SJSA1 (cell line): Measurements from ENCODE around the gene HEXD. TPM values are rescaled to one million over a fixed set of nuclear protein-coding genes. Genes with fewer than 3 reads are reported as not detected.
A peak's percentile ranks its signal among the peaks of the same experiment; 100 is the strongest.

Source experiments
- DNase-seq, 2 experiments: peaks; one replicate each; pipeline ENCODE4 v3.0.0-alpha.2; 2015 to 2020; ENCODE audit warnings: low spot score in 2 of 2, low read depth in 1 of 2
- H3K27ac ChIP-seq: fragments of 250-450 bp; sonication (Bioruptor Pico); 2 replicates; pipeline ENCODE4 v1.5.1; 2020; ENCODE audit warnings: mild to moderate bottlenecking, moderate library complexity
- H3K27me3 ChIP-seq: fragments of 250-450 bp; sonication (Bioruptor Pico); replicated peaks from 2 replicates; pipeline ENCODE4 v1.5.1; 2020; ENCODE audit warnings: mild to moderate bottlenecking, moderate library complexity
- H3K36me3 ChIP-seq: fragments of 250-450 bp; sonication (Bioruptor Pico); 2 replicates; pipeline ENCODE4 v1.5.1; 2020; ENCODE audit warnings: mild to moderate bottlenecking
- H3K4me1 ChIP-seq: fragments of 250-450 bp; sonication (Bioruptor Pico); replicated peaks from 2 replicates; pipeline ENCODE4 v1.6.1; 2021; ENCODE audit warnings: mild to moderate bottlenecking
- H3K4me3 ChIP-seq: fragments of 250-450 bp; sonication (Bioruptor Pico); 2 replicates; pipeline ENCODE4 v1.5.1; 2020; ENCODE audit warnings: mild to moderate bottlenecking
- H3K9me3 ChIP-seq: fragments of 250-450 bp; sonication (Bioruptor Pico); replicated peaks from 2 replicates; pipeline ENCODE4 v1.5.1; 2020; ENCODE audit warnings: mild to moderate bottlenecking
- total RNA-seq: library from RNA; depleted of rRNA; stranded (reverse); fragments of >200 nt; shearing (Covaris generic); gene quantifications from 2 replicates; pipeline ENCODE4 v1.2.3, GENCODE V29; 2014

Gene HEXD
- total RNA-seq, 1 experiment from 2014 or later = 21.7 TPM

DNA sequence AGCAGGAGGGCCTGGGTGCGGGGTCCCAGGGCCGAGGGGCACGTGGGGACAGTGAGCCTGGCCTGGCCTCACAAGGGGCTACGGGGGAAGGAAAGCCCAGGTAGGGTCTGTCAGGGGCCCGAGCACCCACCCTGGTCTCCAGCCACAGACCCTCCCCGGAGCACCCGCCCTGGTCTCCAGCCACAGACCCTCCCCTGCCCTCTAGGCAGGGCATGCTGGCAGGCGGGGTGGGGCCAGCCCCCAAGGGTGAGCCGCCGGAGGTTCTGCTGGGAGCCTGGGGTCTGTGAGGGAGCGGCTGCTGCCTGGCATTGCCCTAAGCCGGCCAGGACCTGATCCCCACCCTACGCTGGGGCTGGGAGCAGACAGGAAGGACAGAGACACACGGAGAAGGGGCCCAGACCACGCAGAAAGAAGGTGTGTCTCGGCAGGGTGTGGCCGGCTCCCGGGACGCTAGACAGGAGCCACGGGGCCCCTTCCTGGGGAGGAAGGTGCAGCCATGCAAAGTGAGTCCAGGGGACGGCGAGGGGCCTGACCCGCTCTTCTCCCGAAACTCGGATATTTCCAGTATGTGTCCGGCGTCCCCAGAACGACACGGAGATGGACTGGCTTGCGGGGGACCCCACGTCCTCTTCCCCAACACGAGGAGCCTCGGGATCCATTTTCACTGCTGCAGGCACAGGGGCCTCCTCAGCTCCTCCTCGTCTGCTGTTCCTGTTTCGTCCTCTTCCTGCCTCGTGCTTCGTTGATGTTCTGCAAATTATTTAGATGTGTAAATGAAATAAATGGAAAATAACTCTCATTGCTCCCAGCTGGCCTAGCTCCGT is 31.1 kb upstream of the HEXD start:
- Histone ChIP-seq H3K9me3 (no peaks in the 10 kb centered on the region), H3K4me1 (peaks cover 41% of the 10 kb centered on the region), H3K4me3 (no peak overlapping the region), H3K36me3 (peaks cover 15% of the 10 kb centered on the region), H3K27ac (peak overlapping the region; percentile 39), H3K27me3 (no peaks in the 10 kb centered on the region)
- no peak for DNase-seq

DNA sequence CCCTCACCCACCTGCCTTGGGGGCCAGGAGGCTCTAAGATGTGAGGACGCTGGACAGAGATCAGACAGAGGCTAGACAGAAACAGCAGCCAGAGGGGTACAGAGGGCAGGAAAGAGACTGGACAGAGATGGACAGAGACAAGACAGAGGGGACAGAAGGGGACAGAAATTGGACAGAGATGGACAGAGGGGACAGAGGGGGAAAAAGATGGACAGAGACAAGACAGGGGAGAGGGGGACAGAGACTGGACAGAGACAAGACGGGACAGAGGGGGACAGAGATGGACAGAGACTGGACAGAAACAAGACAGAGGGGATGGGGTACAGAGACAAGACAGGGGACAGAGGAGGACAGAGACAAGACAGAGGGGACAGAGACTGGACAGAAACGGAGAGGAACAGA is 30.4 kb upstream of the HEXD start:
- Histone ChIP-seq H3K4me3 (no peak overlapping the region), H3K27ac (no peak overlapping the region), H3K36me3 (peaks cover 21% of the 10 kb centered on the region), H3K27me3 (no peaks in the 10 kb centered on the region), H3K4me1 (peaks cover 41% of the 10 kb centered on the region), H3K9me3 (no peaks in the 10 kb centered on the region)
- no peak for DNase-seq

DNA sequence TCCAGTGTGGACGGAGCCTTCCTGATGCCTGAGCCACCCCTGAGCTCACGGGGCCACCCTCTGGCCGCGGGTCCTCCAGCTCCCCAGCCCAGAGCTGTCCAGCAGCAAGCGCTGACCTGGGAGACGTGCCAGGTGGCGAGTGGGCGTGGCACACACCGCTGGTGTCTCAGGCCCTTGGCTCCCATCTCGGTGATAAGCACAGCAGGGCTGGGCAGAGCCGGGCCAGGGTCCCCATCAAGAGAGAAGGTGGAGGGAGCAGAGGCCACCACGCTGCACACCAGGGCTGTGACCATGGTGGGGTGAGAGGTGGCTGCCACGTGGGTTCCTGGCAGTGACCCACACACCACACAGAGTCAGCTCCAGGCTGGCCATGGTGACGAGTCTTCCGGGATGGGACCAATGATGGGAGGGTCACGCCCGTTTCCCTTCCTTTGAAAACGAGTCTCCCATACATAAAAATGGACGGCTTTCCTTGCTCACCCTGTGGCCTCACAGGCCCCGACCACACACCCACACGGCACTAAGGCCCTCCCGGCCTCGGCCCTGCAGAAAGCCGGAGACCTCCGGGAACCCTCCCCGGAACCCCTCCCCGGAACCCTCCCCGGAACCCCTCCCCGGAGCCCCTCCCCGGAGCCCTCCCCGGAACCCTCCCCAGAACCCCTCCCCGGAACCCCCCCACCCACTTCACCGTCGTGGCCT is 29.8 kb upstream of the HEXD start:
- H3K4me3 ChIP-seq = no peak overlapping the region
- no peak overlapping the region for H3K27ac ChIP-seq
- H3K27me3 ChIP-seq = no peaks in the 10 kb centered on the region
- peak in 1 of 2 experiments; percentile 59 for DNase-seq
- peaks cover 41% of the 10 kb centered on the region for H3K4me1 ChIP-seq
- H3K9me3 ChIP-seq = no peaks in the 10 kb centered on the region
- peaks cover 28% of the 10 kb centered on the region for H3K36me3 ChIP-seq

DNA sequence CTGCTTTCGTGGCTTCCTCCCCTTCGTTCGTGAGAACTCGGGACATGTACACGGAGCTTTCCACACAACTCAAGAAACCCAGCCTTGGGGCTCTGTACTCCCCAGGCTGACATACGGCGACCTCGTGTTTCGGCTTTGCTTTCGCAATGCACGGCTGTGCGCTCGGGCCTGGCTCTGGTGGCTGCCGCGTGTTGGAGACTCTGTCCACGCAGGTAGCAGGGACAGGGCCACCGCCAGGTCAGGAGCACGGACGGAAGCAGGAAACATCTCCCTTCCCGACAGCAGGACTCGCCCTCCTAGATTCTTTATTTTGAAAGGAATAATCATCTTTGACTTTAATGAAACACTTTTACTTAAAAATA is 29.2 kb upstream of the HEXD start:
- Histone ChIP-seq H3K27ac (no peak overlapping the region), H3K9me3 (no peaks in the 10 kb centered on the region)

DNA sequence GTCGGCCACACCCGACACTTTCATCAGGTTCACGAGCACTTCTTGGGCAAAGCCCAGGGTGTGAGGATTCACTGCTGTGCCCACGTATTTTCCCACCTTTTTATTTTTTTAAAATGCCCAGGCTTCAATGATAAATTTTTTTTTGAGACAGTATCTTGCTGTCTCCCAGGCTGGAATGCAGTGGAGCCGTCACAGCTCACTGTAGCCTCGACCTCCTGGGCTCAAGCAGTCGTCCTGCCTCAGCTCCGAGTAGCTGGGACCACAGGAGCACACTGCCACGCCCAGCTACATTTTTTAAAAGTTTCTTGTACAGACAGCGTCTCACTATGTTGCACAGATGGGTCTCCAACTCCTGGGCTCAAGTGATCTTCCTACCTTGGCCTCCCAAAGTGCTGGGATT is 28.8 kb upstream of the HEXD start:
- Histone ChIP-seq H3K27ac (no peak overlapping the region), H3K27me3 (no peaks in the 10 kb centered on the region), H3K9me3 (no peaks in the 10 kb centered on the region), H3K4me1 (peaks cover 38% of the 10 kb centered on the region), H3K4me3 (no peak overlapping the region), H3K36me3 (peaks cover 36% of the 10 kb centered on the region)
- no peak for DNase-seq

More for the DNA sequence above, 29.2 kb upstream of the HEXD start:
- Histone ChIP-seq H3K36me3 (peaks cover 33% of the 10 kb centered on the region), H3K27me3 (no peaks in the 10 kb centered on the region), H3K4me3 (no peak overlapping the region), H3K4me1 (peaks cover 41% of the 10 kb centered on the region)
- DNase-seq = no peak

GRCh38 chr17:82390015-82390859 is 27.9 kb upstream of the HEXD start:
- Histone ChIP-seq H3K4me1 (peaks cover 30% of the 10 kb centered on the region), H3K27ac (no peak overlapping the region), H3K4me3 (no peak overlapping the region), H3K27me3 (no peaks in the 10 kb centered on the region), H3K36me3 (peaks cover 42% of the 10 kb centered on the region), H3K9me3 (no peaks in the 10 kb centered on the region)
- DNase-seq = no peak

- Histone ChIP-seq H3K27ac (no peak overlapping the region), H3K4me3 (no peak overlapping the region), H3K4me1 (peaks cover 23% of the 10 kb centered on the region), H3K9me3 (no peaks in the 10 kb centered on the region), H3K27me3 (no peaks in the 10 kb centered on the region), H3K36me3 (peaks cover 48% of the 10 kb centered on the region)
- no peak for DNase-seq
Measured at GRCh38 chr17:82390860-82391435, 27.2 kb upstream of the HEXD start.

GRCh38 chr17:82391496-82392066 is 26.6 kb upstream of the HEXD start:
- Histone ChIP-seq H3K27ac (no peak overlapping the region), H3K9me3 (no peaks in the 10 kb centered on the region), H3K4me1 (peaks cover 20% of the 10 kb centered on the region), H3K27me3 (no peaks in the 10 kb centered on the region), H3K36me3 (peaks cover 51% of the 10 kb centered on the region), H3K4me3 (no peak overlapping the region)
- DNase-seq = no peak

- no peak overlapping the region for H3K27ac ChIP-seq
- H3K9me3 ChIP-seq = no peaks in the 10 kb centered on the region
- no peaks in the 10 kb centered on the region for H3K27me3 ChIP-seq
- H3K36me3 ChIP-seq = peaks cover 55% of the 10 kb centered on the region
- no peak for DNase-seq
- peaks cover 17% of the 10 kb centered on the region for H3K4me1 ChIP-seq
- no peak overlapping the region for H3K4me3 ChIP-seq
Measured at GRCh38 chr17:82392209-82392920, 25.8 kb upstream of the HEXD start.

DNA sequence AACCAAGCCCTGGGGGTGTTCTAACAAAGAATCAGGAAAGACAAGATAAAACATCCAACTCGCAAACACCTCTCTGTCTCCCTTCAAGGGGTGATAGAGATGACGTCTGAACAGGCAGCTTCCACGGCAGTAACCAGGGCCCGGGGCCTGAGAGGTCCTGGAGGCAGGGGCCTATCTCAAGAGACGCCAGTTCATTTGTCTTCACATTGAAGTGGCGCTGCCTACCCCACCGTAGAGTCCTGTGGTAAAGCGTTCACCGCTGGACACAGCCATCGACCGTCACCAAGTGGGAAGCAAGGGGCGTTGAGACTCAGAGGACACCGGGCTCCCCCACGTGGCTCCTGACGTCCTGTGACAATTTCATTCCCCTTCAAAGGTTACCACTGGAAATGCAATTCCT is 25.2 kb upstream of the HEXD start:
- peaks cover 60% of the 10 kb centered on the region for H3K36me3 ChIP-seq
- H3K27ac ChIP-seq = no peak overlapping the region
- H3K9me3 ChIP-seq = no peaks in the 10 kb centered on the region
- H3K27me3 ChIP-seq = no peaks in the 10 kb centered on the region
- H3K4me3 ChIP-seq = no peak overlapping the region
- no peak for DNase-seq
- H3K4me1 ChIP-seq = peaks cover 11% of the 10 kb centered on the region

GRCh38 chr17:82394278-82394677 is 23.9 kb upstream of the HEXD start:
- no peak for DNase-seq
- peaks cover 65% of the 10 kb centered on the region for H3K36me3 ChIP-seq
- H3K27ac ChIP-seq = no peak overlapping the region
- H3K27me3 ChIP-seq = no peaks in the 10 kb centered on the region
- no peak overlapping the region for H3K4me3 ChIP-seq
- H3K9me3 ChIP-seq = no peaks in the 10 kb centered on the region
- peaks cover 9% of the 10 kb centered on the region for H3K4me1 ChIP-seq

GRCh38 chr17:82396601-82397435 is 21.3 kb upstream of the HEXD start:
- peaks cover 16% of the 10 kb centered on the region for H3K4me1 ChIP-seq
- DNase-seq = no peak
- H3K27ac ChIP-seq = no peak overlapping the region
- no peak overlapping the region for H3K4me3 ChIP-seq
- H3K9me3 ChIP-seq = no peaks in the 10 kb centered on the region
- H3K27me3 ChIP-seq = no peaks in the 10 kb centered on the region
- peaks cover 77% of the 10 kb centered on the region for H3K36me3 ChIP-seq
